Mucosa of rectum (tissue), 2 donors: Measurements from ENCODE around the gene HOXA10.
A peak's percentile ranks its signal among the peaks of the same experiment; 100 is the strongest.

Source experiments
- H3K27ac ChIP-seq, 2 donors: one replicate each; pipeline ENCODE4 v1.7.0; 2013; ENCODE audit warnings: inconsistent platforms in 2 of 2, low read depth in 2 of 2, low read length in 2 of 2
- H3K27me3 ChIP-seq, 2 donors: one replicate each; pipeline ENCODE4 v1.7.0; 2013; ENCODE audit warnings: low read length in 2 of 2; ENCODE audit not compliant: control insufficient read depth in 2 of 2, insufficient read depth in 2 of 2
- H3K36me3 ChIP-seq, 2 donors: one replicate each; pipeline ENCODE4 v1.7.0; 2013; ENCODE audit warnings: low read length in 2 of 2; ENCODE audit not compliant: control insufficient read depth in 2 of 2, insufficient read depth in 2 of 2
- H3K4me1 ChIP-seq, 2 donors: one replicate each; pipeline ENCODE4 v1.7.0; 2013; ENCODE audit warnings: low read length in 2 of 2, mild to moderate bottlenecking in 1 of 2; ENCODE audit not compliant: control insufficient read depth in 2 of 2, insufficient read depth in 2 of 2
- H3K4me3 ChIP-seq, 2 donors: one replicate each; pipeline ENCODE4 v1.7.0; 2013; ENCODE audit warnings: low read length in 2 of 2
- H3K9ac ChIP-seq, 2 donors: one replicate each; pipeline ENCODE4 v1.7.0; 2013; ENCODE audit warnings: low read length in 2 of 2, low read depth in 1 of 2, mild to moderate bottlenecking in 1 of 2
- H3K9me3 ChIP-seq, 2 donors: one replicate each; pipeline ENCODE4 v1.7.0; 2013; ENCODE audit warnings: low read length in 2 of 2; ENCODE audit not compliant: control insufficient read depth in 2 of 2
- donor health status: healthy.
- donor health status: Normal muscosa, but diverticular disease.

Gene HOXA10

GRCh38 chr7:27212497-27213432 lies 38.6 kb upstream of the HOXA10 start:
- Histone ChIP-seq H3K4me1 (peaks cover 34 to 40% of the 10 kb centered on the region in 2 donors), H3K27ac (no peak overlapping the region), H3K36me3 (no peaks in the 10 kb centered on the region), H3K4me3 (no peak overlapping the region), H3K9ac (no peak overlapping the region), H3K27me3 (peaks cover 2 to 16% of the 10 kb centered on the region in 2 donors), H3K9me3 (no peaks in the 10 kb centered on the region)

GRCh38 chr7:27211764-27212204 lies 37.7 kb upstream of the HOXA10 start:
- no peak overlapping the region for H3K27ac ChIP-seq
- no peaks in the 10 kb centered on the region for H3K36me3 ChIP-seq
- no peak overlapping the region for H3K9ac ChIP-seq
- no peak overlapping the region for H3K4me3 ChIP-seq
- H3K4me1 ChIP-seq, result peaks cover 36 to 43% of the 10 kb centered on the region in 2 donors
- no peaks in the 10 kb centered on the region for H3K9me3 ChIP-seq
- H3K27me3 ChIP-seq, result peaks cover 2 to 16% of the 10 kb centered on the region in 2 donors

GRCh38 chr7:27211084-27211446 lies 36.9 kb upstream of the HOXA10 start:
- no peaks in the 10 kb centered on the region for H3K9me3 ChIP-seq
- H3K36me3 ChIP-seq, result no peaks in the 10 kb centered on the region
- peak overlapping the region; percentile 80 to 87 for H3K27ac ChIP-seq
- H3K4me1 ChIP-seq, result peaks cover 36 to 46% of the 10 kb centered on the region in 2 donors
- peaks cover 2 to 14% of the 10 kb centered on the region in 2 donors for H3K27me3 ChIP-seq
- H3K9ac ChIP-seq, result peak overlapping the region in 1 of 2 donors; percentile 62
- H3K4me3 ChIP-seq, result peak overlapping the region; percentile 51 to 71

- Histone ChIP-seq H3K4me1 (peaks cover 39 to 47% of the 10 kb centered on the region in 2 donors), H3K9me3 (no peaks in the 10 kb centered on the region), H3K36me3 (no peaks in the 10 kb centered on the region), H3K4me3 (peak overlapping the region; percentile 51 to 71), H3K9ac (peak overlapping the region; percentile 26 to 62), H3K27ac (peak overlapping the region; percentile 80 to 87), H3K27me3 (peaks cover 4 to 19% of the 10 kb centered on the region in 2 donors)
These were observed 36.4 kb upstream of the HOXA10 start for GRCh38 chr7:27210441-27211083.

- peak overlapping the region; percentile 26 to 62 for H3K9ac ChIP-seq
- peak overlapping the region; percentile 51 to 71 for H3K4me3 ChIP-seq
- peak overlapping the region; percentile 80 to 87 for H3K27ac ChIP-seq
- H3K27me3 ChIP-seq, result peaks cover 6 to 23% of the 10 kb centered on the region in 2 donors
- H3K9me3 ChIP-seq, result no peaks in the 10 kb centered on the region
- peaks cover 41 to 49% of the 10 kb centered on the region in 2 donors for H3K4me1 ChIP-seq
- no peaks in the 10 kb centered on the region for H3K36me3 ChIP-seq
These were observed 35.9 kb upstream of the HOXA10 start for GRCh38 chr7:27209933-27210440.

GRCh38 chr7:27208998-27209397 lies 34.9 kb upstream of the HOXA10 start:
- peak overlapping the region in 1 of 2 donors; percentile 80 for H3K27ac ChIP-seq
- H3K27me3 ChIP-seq, result peaks cover 12 to 28% of the 10 kb centered on the region in 2 donors
- H3K9me3 ChIP-seq, result no peaks in the 10 kb centered on the region
- H3K4me3 ChIP-seq, result no peak overlapping the region
- peaks cover 41 to 58% of the 10 kb centered on the region in 2 donors for H3K4me1 ChIP-seq
- H3K36me3 ChIP-seq, result no peaks in the 10 kb centered on the region
- H3K9ac ChIP-seq, result no peak overlapping the region

GRCh38 chr7:27207348-27207985 lies 33.3 kb upstream of the HOXA10 start:
- H3K36me3 ChIP-seq, result no peaks in the 10 kb centered on the region
- peak overlapping the region; percentile 65 to 95 for H3K27ac ChIP-seq
- peaks cover 41 to 60% of the 10 kb centered on the region in 2 donors for H3K4me1 ChIP-seq
- peak overlapping the region; percentile 63 to 92 for H3K9ac ChIP-seq
- peak overlapping the region; percentile 37 to 92 for H3K4me3 ChIP-seq
- H3K9me3 ChIP-seq, result no peaks in the 10 kb centered on the region
- peaks cover 12 to 28% of the 10 kb centered on the region in 2 donors for H3K27me3 ChIP-seq

GRCh38 chr7:27205325-27206280 lies 31.5 kb upstream of the HOXA10 start:
- H3K9me3 ChIP-seq, result no peaks in the 10 kb centered on the region
- no peaks in the 10 kb centered on the region for H3K36me3 ChIP-seq
- peak overlapping the region; percentile 89 to 92 for H3K4me3 ChIP-seq
- H3K27me3 ChIP-seq, result peaks cover 10 to 31% of the 10 kb centered on the region in 2 donors
- H3K9ac ChIP-seq, result peak overlapping the region; percentile 92 to 94
- H3K4me1 ChIP-seq, result peaks cover 31 to 57% of the 10 kb centered on the region in 2 donors
- H3K27ac ChIP-seq, result peak overlapping the region; percentile 95 to 97

- H3K9ac ChIP-seq, result peak overlapping the region; percentile 92 to 94
- H3K4me3 ChIP-seq, result peak overlapping the region; percentile 89 to 92
- H3K27ac ChIP-seq, result peak overlapping the region; percentile 95 to 97
- no peaks in the 10 kb centered on the region for H3K36me3 ChIP-seq
- H3K4me1 ChIP-seq, result peaks cover 26 to 55% of the 10 kb centered on the region in 2 donors
- H3K9me3 ChIP-seq, result no peaks in the 10 kb centered on the region
- peaks cover 10 to 29% of the 10 kb centered on the region in 2 donors for H3K27me3 ChIP-seq
These were observed 30.8 kb upstream of the HOXA10 start for GRCh38 chr7:27204851-27205322.
